ENCODE measurements around the gene MUC2. TPM values are rescaled to one million over a fixed set of nuclear protein-coding genes. Genes with fewer than 3 reads are reported as not detected.
"Not testable (repeated sequence)": the region's sequence is repeated elsewhere in the genome, so short reads cannot be mapped to it uniquely, and the experiment has no call there.

The MUC2 gene
- total and polyA plus RNA-seq, 5 donors, result 0.02 to 0.03 TPM; not detected in 3

DNA sequence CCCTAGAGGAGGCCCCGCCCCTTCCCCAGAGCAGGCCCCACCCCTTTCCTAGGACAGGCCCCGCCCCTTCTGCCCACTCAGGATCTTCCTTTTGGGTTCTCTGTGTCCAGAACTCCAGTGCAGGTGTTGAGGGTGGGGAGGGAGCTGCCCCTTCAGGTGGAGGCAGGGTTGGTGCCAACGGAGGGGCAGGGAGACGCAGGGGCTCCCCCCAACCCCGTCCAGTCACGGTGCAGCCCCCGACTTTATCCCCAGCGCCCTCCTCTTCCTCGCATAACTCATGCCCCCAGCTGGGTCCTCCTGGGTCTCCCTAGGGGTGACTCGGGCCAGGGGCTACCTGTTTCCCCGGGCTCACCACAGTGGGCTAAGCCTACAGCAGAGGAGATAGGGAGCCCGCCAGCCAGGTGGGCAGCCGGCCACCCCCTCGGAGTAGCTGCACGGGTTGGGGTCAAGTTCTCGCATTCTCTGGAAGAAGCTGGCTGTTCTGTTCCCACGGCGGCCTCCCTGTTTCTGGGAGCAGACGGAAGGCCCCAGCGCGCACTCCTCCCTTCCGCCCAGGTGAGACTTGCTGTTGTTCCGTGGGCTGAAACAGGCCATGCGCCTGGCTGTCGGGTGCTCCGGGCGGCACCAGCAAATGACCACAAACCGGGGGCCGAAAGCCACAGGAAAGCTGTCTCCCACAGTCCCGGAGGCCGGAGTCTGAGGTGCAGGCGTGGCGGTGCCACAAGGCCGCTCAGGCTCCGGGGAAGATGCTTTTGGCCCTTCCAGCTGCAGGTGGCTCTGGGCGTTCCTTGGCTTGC lies 38.9 kb downstream of the MUC2 start:
- Histone ChIP-seq H3K4me3 (ENCODE audit: low read length) (no peak overlapping the region), H3K27ac (ENCODE audit: low read length) (no peak overlapping the region), H3K27me3 (ENCODE audit: control insufficient read depth, insufficient read depth) (no peaks in the 10 kb centered on the region), H3K4me1 (ENCODE audit: control insufficient read depth, insufficient read depth, low read length) (no peaks in the 10 kb centered on the region), H3K9me3 (ENCODE audit: control insufficient read depth, low read length) (no peaks in the 10 kb centered on the region)
- WGBS, result 81% methylated on average over 36 of the region's 36 CpGs
- DNase-seq (peak in 2 of 3 donors; percentile 10 to 31), ATAC-seq (no peak)
- intact Hi-C loops (cut with DNase I), result no loop called here

- ATAC-seq; H3K27me3 ChIP-seq (ENCODE audit: control insufficient read depth, insufficient read depth); H3K4me1 ChIP-seq (ENCODE audit: control insufficient read depth, insufficient read depth, low read length); intact Hi-C loops (cut with DNase I); H3K9me3 ChIP-seq (ENCODE audit: control insufficient read depth, low read length); H3K4me3 ChIP-seq (ENCODE audit: low read length); H3K27ac ChIP-seq (ENCODE audit: low read length): not testable (repeated sequence)
- 88% methylated on average over 6 of the region's 6 CpGs for WGBS
- peak in 1 of 3 donors; percentile 2 for DNase-seq
Observed at GRCh38 chr11:1115292-1115691, 40.6 kb downstream of the MUC2 start.

GRCh38 chr11:1116104-1116503 lies 41.4 kb downstream of the MUC2 start:
- Histone ChIP-seq H3K27me3 (ENCODE audit: control insufficient read depth, insufficient read depth) (no peaks in the 10 kb centered on the region), H3K27ac (ENCODE audit: low read length) (no peak overlapping the region), H3K4me1 (ENCODE audit: control insufficient read depth, insufficient read depth, low read length) (no peaks in the 10 kb centered on the region), H3K4me3 (ENCODE audit: low read length) (no peak overlapping the region), H3K9me3 (ENCODE audit: control insufficient read depth, low read length) (no peaks in the 10 kb centered on the region)
- ATAC-seq (no peak), DNase-seq (peak in 2 of 3 donors; percentile 2 to 10)
- intact Hi-C loops (cut with DNase I), result no loop called here
- WGBS, result 87% methylated on average over 12 of the region's 12 CpGs

- no peaks in the 10 kb centered on the region for H3K4me1 ChIP-seq (ENCODE audit: control insufficient read depth, insufficient read depth, low read length)
- ATAC-seq (no peak), DNase-seq (peak in 1 of 3 donors; percentile 24)
- no peaks in the 10 kb centered on the region for H3K27me3 ChIP-seq (ENCODE audit: control insufficient read depth, insufficient read depth)
- intact Hi-C loops (cut with DNase I), result no loop called here
- no peak overlapping the region for H3K4me3 ChIP-seq (ENCODE audit: low read length)
- 65% methylated on average over 23 of the region's 23 CpGs for WGBS
- H3K9me3 ChIP-seq (ENCODE audit: control insufficient read depth, low read length), result no peaks in the 10 kb centered on the region
- H3K27ac ChIP-seq (ENCODE audit: low read length), result no peak overlapping the region
Observed at GRCh38 chr11:1116666-1117390, 42.2 kb downstream of the MUC2 start.

- H3K9me3 ChIP-seq (ENCODE audit: control insufficient read depth, low read length), result no peaks in the 10 kb centered on the region
- no peak overlapping the region for H3K4me3 ChIP-seq (ENCODE audit: low read length)
- no peaks in the 10 kb centered on the region for H3K4me1 ChIP-seq (ENCODE audit: control insufficient read depth, insufficient read depth, low read length)
- H3K27me3 ChIP-seq (ENCODE audit: control insufficient read depth, insufficient read depth), result no peaks in the 10 kb centered on the region
- H3K27ac ChIP-seq (ENCODE audit: low read length), result no peak overlapping the region
- no peak for ATAC-seq
- intact Hi-C loops (cut with DNase I), result no loop called here
- WGBS, result 74% methylated on average over 6 of the region's 6 CpGs
- no peak for DNase-seq
Observed at GRCh38 chr11:1117992-1118391, 43.3 kb downstream of the MUC2 start.

DNA sequence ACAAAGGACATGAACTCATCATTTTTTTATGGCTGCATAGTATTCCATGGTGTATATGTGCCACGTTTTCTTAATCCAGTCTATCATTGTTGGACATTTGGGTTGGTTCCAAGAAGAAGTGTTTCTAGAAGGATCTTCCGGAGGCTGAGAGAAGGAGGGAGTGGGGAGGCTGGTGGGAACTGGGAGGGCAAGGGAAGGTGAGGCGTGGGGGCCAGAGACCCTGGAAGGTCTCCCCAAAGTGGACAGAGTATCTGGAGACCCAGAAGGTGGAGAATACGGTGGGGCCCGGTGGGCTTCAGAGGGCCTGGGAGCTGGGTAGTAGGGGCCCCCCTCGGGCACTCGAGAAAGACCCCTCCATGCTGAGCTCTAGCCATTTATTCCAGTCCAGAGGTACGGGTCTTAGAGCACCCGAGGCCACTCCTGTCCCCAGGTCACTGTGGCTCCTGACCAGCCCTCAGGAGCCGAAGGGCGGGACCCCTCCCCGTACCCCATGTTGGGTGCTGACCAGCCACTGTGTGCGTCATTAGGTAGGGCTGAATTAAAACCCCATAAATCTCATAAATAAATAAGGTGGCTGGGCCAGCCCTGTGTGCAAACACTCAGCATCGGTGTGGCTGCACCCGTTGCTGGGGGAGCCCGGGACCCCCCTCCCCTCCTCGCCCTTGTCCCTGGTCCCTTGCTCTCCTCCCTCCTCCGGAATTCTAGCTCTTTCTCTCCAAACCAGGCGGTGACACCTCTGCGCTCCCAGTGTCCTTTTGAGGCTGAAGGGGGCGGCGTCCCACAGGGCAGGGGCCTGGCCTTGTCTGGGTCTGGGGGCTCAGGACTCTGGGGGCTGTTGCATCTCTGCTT lies 44.3 kb downstream of the MUC2 start:
- 72% methylated on average over 22 of the region's 22 CpGs for WGBS
- ATAC-seq (no peak), DNase-seq (peak in 1 of 3 donors; percentile 29)
- H3K9me3 ChIP-seq (ENCODE audit: control insufficient read depth, low read length), result no peaks in the 10 kb centered on the region
- no peak overlapping the region for H3K4me3 ChIP-seq (ENCODE audit: low read length)
- no peaks in the 10 kb centered on the region for H3K4me1 ChIP-seq (ENCODE audit: control insufficient read depth, insufficient read depth, low read length)
- H3K27me3 ChIP-seq (ENCODE audit: control insufficient read depth, insufficient read depth), result no peaks in the 10 kb centered on the region
- no peak overlapping the region for H3K27ac ChIP-seq (ENCODE audit: low read length)
- intact Hi-C loops (cut with DNase I), result no loop called here

DNA sequence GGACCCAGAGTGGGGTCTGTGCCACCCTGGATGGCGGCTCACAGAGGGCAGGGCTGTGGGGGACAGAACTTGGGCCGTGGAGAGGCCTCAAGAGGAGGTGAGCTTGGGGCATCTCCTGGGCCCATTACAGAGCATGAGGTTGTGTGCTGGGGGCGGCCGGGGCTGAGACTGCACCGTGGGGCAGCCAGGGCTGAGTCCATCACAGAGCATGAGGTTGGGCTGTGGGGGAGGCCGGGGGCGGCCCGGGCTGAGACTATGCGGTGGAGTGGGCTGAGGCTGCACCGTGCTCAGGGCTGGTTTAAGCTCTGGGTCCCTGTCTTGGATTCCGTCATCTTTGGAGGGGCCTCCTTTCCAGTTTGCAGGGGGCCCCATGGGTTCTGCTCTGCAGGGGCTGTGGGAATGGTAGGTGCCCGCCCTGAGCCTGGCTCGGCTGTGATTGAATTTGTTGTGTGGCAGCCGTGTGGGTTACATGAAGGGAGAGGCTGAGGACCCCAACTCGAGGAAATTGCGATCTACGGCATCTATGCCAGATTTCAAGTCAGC lies 45.0 kb downstream of the MUC2 start:
- peak in 2 of 3 donors; percentile 8 to 54 for DNase-seq
- intact Hi-C loops (cut with DNase I), result no loop called here
- no peak overlapping the region for H3K27ac ChIP-seq (ENCODE audit: low read length)
- no peaks in the 10 kb centered on the region for H3K27me3 ChIP-seq (ENCODE audit: control insufficient read depth, insufficient read depth)
- no peaks in the 10 kb centered on the region for H3K4me1 ChIP-seq (ENCODE audit: control insufficient read depth, insufficient read depth, low read length)
- WGBS, result 80% methylated on average over 17 of the region's 17 CpGs
- ATAC-seq, result peak in 1 of 2 donors; percentile 19
- no peaks in the 10 kb centered on the region for H3K9me3 ChIP-seq (ENCODE audit: control insufficient read depth, low read length)
- H3K4me3 ChIP-seq (ENCODE audit: low read length), result no peak overlapping the region

GRCh38 chr11:1120532-1121330 lies 46.1 kb downstream of the MUC2 start:
- intact Hi-C loops (cut with DNase I), result no loop called here
- H3K9me3 ChIP-seq (ENCODE audit: control insufficient read depth, low read length), result no peaks in the 10 kb centered on the region
- no peak for ATAC-seq

DNA sequence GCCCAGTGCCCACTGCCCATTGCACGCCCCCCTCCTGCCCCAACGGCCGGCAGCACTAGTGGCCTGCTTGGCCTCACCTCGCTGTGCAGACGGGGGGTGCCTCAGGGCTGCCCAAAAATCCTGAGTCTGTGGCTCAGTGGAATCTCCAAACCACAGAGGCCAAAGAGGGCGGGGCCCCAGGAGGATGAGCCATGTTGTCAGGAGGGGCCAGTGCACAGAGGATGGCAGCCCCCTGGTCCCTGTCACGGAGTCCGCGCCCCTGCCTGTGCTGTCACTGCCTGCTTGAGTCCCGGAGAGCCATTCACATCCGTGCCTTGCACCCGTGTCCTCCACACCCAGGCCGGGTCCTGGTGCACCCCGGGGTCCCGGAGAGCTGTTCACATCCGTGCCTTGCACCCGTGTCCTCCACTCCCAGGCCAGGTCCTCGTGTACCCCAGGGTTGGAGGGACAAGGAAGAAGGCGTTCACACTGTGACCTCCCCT lies 46.7 kb downstream of the MUC2 start:
- ATAC-seq, result peak in 1 of 2 donors; percentile 10
- Histone ChIP-seq H3K27me3 (ENCODE audit: control insufficient read depth, insufficient read depth) (no peaks in the 10 kb centered on the region), H3K27ac (ENCODE audit: low read length) (no peak overlapping the region), H3K4me1 (ENCODE audit: control insufficient read depth, insufficient read depth, low read length) (no peaks in the 10 kb centered on the region), H3K9me3 (ENCODE audit: control insufficient read depth, low read length) (no peaks in the 10 kb centered on the region), H3K4me3 (ENCODE audit: low read length) (no peak overlapping the region)
- 88% methylated on average over 19 of the region's 19 CpGs for whole genome bisulfite sequencing
- intact Hi-C loops (cut with DNase I), result no loop called here
- peak in 1 of 3 donors; percentile 36 for DNase-seq

More at GRCh38 chr11:1120532-1121330, 46.1 kb downstream of the MUC2 start:
- Histone ChIP-seq H3K4me1 (ENCODE audit: control insufficient read depth, insufficient read depth, low read length) (no peaks in the 10 kb centered on the region), H3K27ac (ENCODE audit: low read length) (no peak overlapping the region), H3K27me3 (ENCODE audit: control insufficient read depth, insufficient read depth) (no peaks in the 10 kb centered on the region), H3K4me3 (ENCODE audit: low read length) (no peak overlapping the region)
- peak in 2 of 3 donors; percentile 40 to 56 for DNase-seq
- WGBS, result 78% methylated on average over 27 of the region's 27 CpGs

Data from right cardiac atrium (tissue), 5 donors.